NOMO-1 (cell line): ENCODE data around the gene CPE.
A peak's percentile ranks its signal among the peaks of the same experiment; 100 is the strongest.
"Not testable (repeated sequence)": the region's sequence is repeated elsewhere in the genome, so short reads cannot be mapped to it uniquely, and the experiment has no call there.

Experiments used
- DNase-seq, 2 experiments: peaks; one replicate each; lab custom pipeline; 2025; ENCODE audit not compliant: unreplicated experiment in 2 of 2; lab: John Stamatoyannopoulos, UW

Gene CPE

DNA sequence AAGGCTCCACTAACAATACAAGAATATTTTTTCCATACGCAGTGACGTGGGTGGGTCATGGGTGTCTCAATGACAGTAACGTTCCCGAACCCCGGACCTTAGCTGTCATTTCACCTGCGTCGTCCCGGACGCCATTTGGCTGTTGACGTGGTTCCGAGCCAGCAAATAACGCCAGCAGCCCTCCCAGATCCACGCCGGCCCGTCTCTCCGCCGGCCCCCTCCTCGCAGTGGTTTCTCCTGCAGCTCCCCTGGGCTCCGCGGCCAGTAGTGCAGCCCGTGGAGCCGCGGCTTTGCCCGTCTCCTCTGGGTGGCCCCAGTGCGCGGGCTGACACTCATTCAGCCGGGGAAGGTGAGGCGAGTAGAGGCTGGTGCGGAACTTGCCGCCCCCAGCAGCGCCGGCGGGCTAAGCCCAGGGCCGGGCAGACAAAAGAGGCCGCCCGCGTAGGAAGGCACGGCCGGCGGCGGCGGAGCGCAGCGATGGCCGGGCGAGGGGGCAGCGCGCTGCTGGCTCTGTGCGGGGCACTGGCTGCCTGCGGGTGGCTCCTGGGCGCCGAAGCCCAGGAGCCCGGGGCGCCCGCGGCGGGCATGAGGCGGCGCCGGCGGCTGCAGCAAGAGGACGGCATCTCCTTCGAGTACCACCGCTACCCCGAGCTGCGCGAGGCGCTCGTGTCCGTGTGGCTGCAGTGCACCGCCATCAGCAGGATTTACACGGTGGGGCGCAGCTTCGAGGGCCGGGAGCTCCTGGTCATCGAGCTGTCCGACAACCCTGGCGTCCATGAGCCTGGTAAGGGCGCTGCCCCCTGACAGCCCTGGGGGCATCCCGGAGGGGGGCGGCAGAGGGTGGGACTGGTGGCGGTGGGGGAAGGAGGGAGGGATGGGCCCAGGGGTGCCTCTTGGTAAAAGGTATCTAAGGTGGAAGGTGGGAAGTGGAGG, at the start of gene CPE:
Gene CPE, plus strand, starts transcription at position 264 of the 933 bp plus-strand sequence. Its CDS starts 214 bp downstream, at position 478.
- DNase-seq: peak; percentile 64 to 81

DNA sequence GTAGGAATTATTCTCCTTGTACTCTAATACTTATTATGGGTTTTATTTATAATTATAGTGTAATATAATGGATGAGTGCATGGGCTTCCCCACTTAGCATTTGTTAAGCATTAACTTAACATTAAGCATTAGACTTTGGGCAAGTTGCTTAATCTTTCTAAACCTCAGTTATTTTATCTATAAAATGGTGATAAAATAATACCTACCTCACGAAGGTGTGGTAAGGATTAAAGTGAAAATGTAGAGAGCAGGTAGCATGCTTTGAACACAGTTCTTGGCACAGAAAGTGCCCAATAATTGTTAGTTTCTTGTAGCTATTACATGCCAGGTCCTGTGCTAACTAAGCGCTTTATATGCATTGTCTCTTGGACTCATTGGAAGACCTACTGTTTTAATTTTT, 48.7 kb upstream of the CPE start:
- no peak for DNase-seq

DNA sequence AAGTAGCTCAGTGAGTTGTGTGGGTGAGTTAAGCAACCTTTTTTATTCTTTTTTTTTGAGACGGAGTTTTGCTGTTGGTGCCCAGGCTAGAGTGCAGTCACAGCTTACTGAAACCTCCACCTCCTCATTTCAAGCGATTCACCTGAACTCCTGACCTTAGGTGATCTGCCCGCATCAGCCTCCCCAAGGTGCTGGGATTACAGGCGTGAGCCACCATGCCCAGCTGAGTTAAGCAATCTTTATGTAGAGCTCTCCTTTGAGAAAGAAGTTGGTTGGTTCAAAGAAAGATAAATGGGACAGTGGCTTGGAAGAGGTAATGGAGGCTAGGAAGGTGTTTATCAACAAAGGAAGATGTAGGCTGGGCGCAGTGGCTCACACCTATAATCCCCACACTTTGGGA, 48.1 kb upstream of the CPE start:
- no peak for DNase-seq

DNA sequence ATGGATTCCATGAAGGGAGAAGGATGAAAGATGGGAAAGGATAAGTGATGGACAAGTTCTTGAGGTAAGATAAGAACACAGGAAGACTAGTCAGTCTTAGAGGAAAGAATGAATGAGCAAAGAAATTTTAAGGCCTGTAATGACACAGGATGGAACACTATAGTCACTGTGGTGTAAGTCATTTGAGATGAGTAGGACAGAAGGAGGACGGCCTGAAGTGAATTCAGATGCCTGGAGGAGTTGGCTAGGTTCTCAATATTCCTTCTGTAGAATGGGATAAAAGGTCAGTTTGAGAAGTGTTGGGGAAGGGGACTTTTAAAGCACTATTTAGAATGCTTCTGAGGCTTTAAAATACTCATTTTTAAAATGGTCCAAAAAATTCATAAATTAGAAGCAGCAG, 47.4 kb upstream of the CPE start:
- no peak for DNase-seq

DNA sequence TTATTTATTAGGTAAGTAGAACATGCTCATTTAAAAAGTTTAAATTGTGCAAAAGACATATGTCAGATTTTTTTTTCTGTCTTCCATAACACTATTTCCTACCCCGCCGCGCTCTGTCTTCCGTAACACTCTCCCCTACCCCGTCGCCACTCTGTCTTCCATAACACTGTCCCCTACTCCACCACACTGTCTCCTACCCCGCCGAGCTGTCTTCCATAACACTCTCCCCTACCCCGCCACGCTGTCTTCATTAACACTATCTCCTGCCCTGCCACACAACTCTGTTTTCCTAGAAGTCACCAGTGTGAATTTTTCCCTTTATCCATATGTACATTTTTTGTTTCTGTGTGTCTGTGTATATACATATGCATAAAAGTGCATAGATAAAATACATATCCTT, 47.0 kb upstream of the CPE start:
- DNase-seq: no peak

DNA sequence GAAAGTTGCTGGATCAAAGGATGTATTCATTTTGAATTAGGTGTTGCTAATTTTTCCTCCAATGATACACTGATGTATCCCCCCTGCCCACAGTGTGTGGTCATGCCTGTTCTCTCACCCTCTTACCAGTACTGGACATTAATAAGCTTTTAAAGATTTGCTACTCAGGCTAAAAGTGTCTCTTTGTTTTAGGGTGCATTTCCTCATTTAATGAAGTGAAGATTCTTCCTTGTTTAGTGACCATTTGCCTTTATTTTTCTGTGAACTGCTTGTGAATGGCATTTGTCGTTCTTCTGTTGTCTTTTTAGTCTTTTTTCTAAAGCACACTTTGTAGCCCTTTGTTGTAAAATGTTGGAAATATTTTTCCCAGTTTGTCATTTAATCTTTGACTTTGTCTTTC, 46.3 kb upstream of the CPE start:
- peak in 1 of 2 experiments; percentile 16 for DNase-seq

DNA sequence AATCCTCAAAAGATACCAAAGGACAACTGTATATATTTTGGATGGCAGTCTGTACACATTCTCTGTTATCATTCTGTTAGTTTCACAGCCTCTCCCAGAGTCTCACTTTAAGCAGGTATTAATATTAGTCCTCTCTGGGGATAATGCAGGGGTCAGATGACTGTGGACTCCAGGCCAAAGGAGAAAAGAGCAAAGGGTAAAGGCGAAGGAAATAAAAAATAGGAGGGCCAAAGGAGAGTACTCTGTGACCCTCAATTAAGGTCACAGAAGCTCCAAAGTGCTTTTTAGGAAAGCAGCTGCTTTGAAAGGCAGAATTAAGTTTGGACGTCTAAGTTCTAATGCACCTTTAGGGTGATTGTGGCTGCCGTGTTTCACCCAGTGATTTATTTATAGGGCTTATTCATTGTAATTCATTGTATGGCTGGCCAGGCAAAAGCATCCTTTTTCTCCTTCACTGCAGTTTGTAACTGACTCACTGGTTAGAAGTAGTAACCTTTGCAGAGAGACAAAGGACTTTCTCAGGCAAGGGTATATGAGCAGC, 43.6 kb upstream of the CPE start:
- no peak for DNase-seq

DNA sequence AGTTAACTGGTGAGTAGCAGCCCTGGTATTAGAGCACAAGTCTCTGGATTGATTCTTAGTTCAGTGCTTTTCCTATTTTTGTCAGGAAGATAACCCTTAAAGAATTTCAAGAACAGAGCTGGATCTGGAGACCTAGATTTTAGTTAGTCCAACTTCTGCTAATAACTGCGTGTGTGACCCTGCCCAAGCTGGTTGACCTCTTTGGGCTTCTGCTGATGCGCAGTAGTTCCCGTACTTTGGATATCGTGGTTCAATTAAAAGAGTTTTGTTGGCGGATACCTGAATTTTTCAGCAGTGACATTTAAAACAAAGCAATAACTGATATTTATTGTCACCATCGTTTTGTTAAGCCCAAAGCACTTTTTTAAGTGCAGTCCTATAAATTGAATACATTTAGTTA, 42.1 kb upstream of the CPE start:
- no peak for DNase-seq

DNA sequence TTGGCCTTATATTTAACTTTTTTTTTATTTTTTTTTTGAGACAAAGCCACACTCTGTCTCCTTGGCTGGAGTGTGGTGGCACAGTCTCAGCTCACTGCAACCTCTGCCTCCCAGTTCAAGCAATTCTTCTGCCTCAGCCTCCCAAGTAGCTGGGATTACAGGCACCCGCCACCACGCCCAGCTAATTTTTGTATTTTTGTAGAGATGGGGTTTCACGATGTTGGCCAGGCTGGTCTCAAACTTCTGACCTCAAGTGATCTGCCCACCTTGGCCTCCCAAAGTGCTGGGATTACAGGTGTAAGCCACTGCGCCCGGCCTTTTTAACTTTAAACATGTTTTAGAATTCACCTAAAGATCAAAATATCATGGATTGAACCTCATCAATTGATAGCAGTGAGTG, 36.5 kb upstream of the CPE start:
- not testable (repeated sequence) for DNase-seq

DNA sequence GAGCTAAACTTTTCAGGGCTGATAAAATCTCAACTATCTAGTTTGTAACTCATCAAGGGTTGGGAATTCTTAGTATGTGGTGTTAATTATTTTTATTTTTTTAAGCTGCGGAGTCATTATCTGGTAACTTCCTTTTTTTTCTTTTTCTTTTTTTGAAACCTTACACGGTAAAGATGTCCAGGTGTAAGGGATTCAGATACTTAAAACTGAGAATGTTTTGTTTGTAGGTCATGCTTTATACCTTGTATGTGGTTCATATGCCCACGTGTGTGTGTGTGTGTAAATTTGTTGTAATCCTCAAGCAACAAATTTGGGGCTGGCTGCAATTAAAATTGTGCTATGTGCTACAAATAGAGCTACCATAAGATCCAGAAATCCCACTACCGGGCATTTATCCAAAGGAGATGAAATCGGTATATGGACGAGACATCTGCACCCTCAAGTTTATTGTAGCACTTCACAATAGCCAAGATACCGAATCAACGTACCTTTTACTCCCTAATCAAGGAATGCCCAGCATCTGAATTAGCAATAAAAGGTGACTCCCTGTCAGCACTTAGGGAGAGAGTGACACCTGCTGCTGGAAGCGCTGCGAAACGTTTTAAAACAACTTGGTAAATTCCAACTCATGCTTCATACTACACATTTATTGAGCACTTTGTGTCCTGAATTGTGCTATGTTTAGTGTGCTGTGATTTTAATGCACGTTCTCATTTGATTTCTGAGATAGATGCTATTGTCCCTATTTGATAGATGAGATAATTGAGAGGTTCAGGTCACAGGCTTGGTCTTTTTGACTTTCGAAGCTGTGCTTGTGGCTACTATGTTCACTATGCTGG, 35.2 kb upstream of the CPE start:
- no peak for DNase-seq

DNA sequence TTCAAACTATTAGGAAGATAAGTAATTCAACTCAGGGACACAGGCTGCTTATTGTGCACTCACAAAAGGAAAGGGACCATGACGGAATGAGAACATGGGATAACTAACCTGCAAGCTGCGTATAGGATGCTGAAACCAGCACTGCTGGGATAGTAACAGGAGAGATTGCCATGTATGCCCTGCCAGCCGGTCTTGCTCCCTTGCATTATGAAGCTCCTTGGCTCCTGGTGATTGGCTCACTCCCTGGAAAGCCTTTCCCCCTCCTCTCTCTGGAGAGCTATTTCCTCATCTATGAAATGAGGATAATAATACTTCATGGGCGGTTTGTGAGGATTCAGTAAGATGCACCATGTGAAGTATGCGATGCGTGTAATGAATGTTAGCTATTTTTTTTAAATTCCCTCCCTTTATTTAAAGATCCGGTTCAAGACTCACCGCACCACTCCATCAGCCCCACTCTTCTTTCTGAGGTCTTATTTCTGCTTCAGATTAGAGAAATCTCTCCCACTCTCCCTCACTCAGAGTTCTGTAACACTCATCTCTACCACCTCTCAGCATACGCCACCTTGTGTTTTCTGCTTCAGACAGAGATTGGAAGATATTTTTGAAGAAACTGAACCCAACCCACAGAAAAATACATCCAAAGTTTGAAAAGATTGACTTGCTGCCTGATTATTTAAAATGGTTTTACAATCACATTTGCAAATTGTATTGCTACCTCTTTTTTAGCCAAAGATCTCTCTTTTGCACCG, 33.0 kb upstream of the CPE start:
- DNase-seq: no peak

DNA sequence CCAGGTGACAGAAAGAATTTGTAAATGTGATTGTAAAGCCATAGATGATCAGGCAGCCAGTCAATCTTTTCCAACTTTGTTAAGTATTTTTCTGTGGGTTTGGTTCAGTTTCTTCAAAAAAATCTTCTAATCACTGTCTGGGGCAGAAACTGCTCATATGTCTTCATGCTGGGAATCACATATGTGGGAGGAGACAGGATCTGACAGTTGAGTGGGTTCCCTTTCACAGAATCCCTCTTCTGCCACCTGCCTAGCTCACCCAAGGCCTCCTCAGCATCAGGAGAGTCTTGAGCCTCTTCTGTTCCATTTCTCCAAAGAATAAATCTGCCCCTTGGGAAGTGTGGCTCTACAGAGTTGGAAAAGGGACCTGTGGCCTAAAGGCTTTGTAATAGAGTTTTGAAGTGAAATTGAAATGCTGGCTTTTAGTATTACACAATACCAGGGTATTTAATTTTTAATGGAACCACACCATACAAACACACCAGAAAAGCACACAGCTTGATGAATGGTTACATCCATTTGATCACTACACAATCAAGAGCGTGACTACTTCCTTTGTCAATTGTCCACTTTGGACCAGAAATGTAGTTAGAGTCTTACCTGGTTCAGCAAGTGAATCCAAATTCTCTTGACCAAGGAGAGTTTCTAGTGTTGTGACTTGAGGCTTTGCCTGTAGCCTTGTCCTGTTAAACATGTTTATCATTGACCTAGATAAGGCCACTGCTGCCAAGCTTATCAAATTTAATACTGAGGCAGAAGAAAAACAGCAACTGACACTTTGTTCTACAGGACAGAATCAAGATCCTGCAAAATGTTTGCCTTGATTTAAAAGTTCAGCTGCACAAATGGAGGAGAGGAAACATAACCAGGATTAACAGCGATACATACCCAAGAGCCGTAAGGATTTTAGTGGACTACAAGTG, 30.9 kb upstream of the CPE start:
- no peak for DNase-seq

DNA sequence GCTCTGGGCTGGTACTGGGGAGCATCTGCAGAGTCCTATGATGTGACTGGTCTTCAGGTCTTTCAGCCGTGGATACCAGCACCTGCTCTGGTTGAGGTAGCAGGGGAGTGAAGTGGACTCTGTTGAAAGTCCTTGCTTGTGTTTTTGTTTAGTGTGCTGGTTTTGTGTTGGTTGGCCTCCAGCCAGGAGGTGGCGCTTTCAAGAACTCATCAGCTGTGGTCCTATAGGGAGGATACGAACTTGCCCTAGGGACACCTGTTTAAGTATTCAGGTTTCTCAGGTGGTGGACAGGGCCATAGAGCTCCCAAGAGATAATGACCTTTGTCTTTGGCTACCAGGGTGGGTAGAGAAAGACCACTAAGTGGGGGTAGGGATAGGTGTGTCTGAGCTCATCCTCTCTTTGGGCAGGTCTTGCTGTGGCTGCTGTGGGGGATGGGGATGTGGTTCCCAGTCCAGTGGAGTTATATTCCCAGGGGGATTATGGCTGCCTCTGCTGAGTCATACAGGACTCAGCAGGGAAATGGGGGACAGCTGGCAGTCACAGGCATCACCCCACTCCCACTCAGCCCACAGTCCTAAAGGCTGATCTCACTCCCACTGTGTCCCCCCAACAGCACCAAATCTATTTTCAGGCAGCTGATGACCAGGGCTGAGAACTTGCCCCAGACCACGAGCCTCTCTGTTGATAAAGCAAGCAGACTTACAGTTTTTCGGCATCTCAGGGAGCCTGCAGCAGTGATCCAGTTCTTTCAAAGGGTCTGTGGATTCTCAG, 27.3 kb upstream of the CPE start:
- DNase-seq: no peak

DNA sequence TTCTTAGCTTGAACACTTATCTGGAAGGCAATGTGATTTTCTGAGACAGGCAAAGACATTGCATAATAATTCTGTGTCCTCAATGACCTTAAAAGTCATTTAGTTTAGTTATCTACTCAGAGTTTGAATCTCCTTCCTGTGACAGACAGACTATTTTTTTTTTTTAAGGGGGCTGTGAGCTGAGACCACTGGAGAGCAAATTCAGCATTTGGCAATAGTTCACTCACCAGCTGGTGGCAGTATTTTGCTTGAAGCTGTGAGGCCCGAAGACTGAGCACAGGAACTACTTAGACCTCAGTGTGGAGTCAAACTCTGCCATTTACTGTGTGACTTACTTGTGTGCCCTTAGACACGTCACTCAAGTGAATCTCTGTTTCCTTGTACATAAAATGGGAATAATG, 22.9 kb upstream of the CPE start:
- peak; percentile 9 to 45 for DNase-seq

DNA sequence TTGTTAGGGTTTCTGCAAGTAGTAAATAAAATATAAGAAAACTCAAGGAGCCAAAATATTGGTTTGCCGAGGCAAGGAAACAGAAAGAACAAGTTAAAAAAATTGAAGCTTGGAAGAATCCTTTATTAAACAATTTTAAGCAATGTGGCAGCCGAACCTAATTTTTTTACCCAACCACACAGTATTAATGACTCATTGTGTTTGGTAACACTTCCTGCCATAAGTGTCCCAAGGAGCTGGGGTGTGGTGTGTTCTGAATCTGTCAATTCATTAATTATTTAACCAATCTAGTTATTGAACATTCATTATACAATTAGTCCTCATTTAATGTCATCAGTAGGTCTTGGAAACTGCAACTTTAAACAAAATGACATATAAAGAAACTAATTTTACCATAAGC, 19.3 kb upstream of the CPE start:
- peak; percentile 48 to 71 for DNase-seq

DNA sequence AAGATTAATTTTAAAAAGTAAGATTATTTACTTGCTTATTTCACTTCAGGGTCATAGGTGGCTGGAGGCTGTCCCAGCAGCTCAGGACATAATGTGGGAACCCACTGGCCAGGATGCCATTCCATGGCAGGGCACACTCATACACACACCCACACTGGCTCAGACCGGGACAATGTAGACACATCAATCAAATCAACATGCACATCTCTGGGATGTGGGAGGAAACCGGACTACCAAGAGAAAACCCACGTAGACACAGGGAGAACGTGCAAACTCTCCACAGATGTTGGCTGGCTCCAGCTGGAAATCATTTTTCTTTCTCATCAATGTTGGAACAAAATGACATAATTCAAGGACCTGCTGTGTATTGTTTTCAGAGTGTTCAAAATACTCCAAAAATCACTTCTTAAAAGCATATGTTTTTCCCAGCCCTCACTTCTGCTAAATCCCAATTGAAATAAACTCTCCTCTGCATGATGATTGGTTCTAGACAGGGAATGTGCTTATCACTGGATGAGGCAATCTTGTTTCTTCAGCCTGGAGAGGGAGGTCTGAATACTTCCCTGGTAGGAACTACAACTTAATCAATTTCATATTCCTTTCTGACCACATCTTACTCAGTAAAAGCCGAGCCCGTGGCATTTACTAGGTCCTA, 18.6 kb upstream of the CPE start:
- no peak for DNase-seq

DNA sequence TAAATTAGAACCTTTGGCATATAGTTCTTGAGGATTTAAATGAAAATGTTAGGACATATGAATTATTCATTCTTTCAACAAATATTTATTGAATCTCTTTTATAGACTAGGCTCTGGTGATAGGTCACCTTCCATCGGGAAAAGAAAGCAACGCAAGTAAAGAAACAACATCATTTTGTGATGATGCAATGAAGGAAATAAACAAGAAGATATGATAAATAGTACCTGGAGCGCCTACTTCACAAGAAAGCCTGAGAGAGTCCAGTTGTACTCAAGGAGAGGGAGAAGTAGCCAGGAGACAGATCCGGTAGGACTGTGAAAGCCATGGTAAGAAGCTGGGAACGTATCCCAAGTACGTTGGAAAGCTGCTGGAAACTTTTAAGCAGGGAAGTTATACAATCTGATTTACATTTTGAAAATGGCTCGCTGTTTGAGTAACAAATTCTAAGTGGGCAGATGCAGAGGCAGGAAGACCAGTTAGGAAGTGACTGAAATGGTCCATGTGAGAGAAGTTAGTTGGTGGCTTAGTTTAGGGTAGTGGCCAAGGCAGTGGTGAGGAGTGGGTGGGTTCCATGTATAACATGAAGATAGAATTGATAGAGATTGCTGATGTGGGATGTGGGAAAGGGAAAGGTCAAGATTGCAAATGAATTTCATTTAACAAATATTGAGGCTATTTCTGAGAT, 17.7 kb upstream of the CPE start:
- DNase-seq: no peak

DNA sequence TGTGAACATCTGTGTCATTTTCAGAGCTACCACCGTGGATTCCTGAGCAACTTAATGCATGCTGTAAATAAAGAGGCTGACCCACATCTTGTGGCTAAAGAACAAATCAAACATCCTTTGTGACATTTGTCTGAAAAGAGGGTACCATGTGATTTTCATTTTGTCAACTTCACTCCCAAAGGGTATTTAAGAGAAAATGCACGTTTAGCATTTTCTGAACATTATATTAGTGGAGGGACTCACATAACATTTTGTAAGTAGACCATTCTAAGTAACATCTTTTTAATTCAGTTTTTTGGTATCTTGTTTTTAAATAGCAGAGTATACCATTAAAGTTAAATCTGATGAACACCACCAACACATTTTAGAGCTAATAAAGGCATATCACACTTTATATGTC, 17.0 kb upstream of the CPE start:
- DNase-seq: no peak
